HG03521 (cell line): ENCODE data around the gene KIF3C.

Source experiments
- ATAC-seq: cut with Tn5 transposase; IDR thresholded peaks from one replicate; pipeline ENCODE4 v1.9.1; 2021; ENCODE audit warnings: mild to moderate bottlenecking, moderate library complexity; ENCODE audit not compliant: unreplicated experiment

The KIF3C gene

DNA sequence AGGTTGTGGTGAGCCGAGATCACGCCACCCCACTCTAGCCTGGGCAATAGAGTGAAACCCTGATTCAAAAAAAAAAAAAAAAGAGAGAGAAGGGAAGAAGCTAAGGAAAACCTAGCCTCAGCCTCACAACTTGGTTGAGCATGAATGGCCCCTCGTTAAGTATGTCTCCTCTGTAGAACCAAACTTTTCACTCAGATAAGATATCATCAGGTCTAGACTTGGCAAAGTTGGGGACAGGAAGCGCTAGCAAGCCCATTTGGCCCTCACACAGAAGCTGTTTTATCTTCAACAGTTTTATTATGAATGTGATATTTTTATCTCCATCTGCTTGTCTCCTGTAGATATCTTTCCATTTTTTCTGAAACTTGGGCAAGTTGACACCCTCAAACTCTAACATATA is 100.5 kb downstream of the KIF3C start:
- ATAC-seq: no peak

DNA sequence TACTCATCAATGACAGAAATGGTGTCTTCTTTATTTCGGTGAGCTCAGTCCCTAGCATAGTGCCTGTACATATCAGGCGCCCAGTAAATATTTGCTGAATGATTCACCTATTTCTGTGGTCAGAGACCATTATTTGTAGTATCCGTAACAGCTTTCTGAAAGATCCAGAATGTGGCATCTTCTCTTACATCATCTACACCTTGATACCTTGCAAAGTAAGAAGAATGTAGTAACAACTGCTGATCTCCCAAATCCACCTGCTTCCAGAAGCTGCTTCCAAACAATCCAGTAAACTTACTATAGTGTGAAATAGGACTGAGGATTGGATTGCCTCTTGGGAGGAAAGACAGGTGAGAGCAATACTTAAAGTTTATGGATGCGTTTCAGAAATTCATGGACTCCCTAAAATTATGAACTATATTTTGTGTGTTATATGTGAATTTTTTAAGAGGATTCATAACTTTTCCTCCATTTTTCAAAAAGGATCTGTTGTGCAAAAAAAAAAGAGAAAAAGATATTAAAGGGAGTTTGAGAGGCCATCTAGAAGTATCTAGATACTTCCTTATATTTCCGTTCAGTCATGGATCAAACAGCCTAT is 103.1 kb downstream of the KIF3C start:
- ATAC-seq: no peak

DNA sequence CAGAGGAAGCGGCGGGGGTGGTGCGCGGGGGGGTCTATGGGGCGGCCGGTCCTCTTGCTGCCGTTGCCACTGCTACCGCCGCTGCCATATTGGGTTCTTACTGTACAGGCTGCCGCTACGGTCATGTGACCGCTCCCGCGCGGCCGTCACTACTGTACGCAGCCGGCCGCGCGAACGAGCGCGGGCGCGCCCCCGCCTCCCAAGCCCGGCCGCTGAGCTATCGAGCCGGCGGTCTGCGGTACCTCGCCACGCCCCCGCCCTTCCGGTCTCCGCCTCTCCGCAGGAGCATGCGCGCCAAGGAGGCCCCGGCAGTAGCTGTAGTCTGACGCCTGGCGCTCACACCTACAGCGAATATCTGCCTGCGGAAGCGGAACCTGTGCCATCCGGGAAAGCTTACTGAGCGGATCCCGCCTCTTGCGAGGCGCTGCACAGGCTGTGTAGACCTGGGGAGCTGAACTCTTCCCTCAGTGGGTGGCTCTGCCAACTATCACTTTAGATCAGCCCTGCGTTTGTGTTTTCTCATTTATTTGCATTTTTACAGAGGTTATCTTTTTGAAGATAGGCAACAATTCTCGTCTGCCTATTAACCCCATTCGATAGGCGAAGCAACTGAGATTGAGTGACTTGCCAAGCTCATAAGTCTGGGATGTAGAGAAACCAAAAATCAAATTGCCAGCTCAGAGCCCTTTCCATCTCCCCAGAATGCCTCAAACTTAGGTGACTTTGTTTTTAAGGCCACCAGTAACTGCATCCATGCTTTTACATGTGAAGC is 103.8 kb downstream of the KIF3C start, which contains the start of gene ASXL2:
ASXL2 (minus strand) TSS at position 127 of the 772 bp plus-strand sequence. CDS start 265 bp downstream, outside the sequence.
- peak; percentile 89 for ATAC-seq

DNA sequence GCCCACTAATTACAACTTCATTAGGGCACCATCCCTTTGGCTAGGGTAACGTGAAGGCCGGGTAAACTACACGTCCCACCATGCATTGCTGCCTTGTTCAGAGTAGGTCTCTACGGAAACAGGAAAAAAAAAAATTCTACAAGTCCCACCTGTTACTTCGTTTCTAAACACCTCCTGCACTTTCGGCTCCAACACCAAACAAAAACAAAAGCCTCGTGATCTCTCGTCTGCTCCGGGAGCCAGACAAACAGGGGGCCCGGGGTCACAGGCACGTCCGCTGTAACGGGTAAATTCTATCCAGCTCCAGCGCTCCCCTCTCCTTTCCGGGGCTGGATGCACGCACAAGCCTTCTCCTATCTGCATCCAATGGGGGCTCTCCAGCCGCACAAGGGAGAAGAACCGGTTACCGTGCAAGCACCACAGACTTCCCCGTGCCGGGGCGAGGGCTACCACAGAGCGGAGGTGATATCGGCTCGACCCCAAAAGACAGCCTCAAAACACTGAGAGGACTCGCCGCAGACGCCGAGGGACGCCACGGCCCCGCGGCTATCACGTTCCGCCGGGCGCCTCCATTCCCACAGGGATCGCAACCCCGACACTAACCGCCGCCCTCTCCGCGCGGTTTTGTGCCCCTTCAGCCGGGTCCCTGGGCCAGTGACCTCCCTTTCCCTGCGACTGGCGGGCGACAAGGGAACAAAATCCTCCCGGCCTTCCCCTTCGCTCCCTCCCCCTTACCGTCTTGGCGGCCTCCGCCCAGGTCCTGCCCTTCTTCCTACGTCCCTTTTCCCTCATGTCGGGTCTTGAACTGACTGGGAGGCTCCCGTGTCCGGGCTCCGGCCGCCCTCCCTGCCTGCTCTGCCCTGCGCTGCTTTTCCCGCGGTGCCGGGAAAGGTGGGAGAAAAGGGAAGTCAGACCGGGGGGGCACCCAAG is 104.6 kb downstream of the KIF3C start:
- peak; percentile 36 for ATAC-seq
